HG02884 (cell line): ENCODE results near the gene CPED1.
"Not testable (repeated sequence)": the region's sequence is repeated elsewhere in the genome, so short reads cannot be mapped to it uniquely, and the experiment has no call there.

ENCODE experiments used
- ATAC-seq: cut with Tn5 transposase; IDR thresholded peaks from one replicate; pipeline ENCODE4 v1.9.1; 2021; ENCODE audit warnings: mild to moderate bottlenecking, moderate library complexity; ENCODE audit not compliant: unreplicated experiment

CPED1 gene

GRCh38 chr7:121016966-121017365, 28.5 kb downstream of the CPED1 start:
- ATAC-seq = no peak

GRCh38 chr7:121017586-121017985, 29.1 kb downstream of the CPED1 start:
- ATAC-seq = no peak

GRCh38 chr7:121019018-121019417, 30.5 kb downstream of the CPED1 start:
- no peak for ATAC-seq

GRCh38 chr7:121020249-121020988, 31.9 kb downstream of the CPED1 start:
- no peak for ATAC-seq

- no peak for ATAC-seq
Observed at GRCh38 chr7:121020989-121021969, 32.8 kb downstream of the CPED1 start.

- ATAC-seq = no peak
Observed at GRCh38 chr7:121023194-121023593, 34.7 kb downstream of the CPED1 start.

- ATAC-seq = no peak
Observed at GRCh38 chr7:121023683-121024511, 35.4 kb downstream of the CPED1 start.

GRCh38 chr7:121024611-121025010, 36.1 kb downstream of the CPED1 start:
- no peak for ATAC-seq

GRCh38 chr7:121026159-121026558, 37.6 kb downstream of the CPED1 start:
- no peak for ATAC-seq

GRCh38 chr7:121026577-121027111, 38.1 kb downstream of the CPED1 start:
- ATAC-seq = no peak

GRCh38 chr7:121027761-121028669, 39.5 kb downstream of the CPED1 start:
- no peak for ATAC-seq

- no peak for ATAC-seq
Observed at GRCh38 chr7:121029302-121029701, 40.8 kb downstream of the CPED1 start.

GRCh38 chr7:121030308-121030707, 41.8 kb downstream of the CPED1 start:
- no peak for ATAC-seq

- no peak for ATAC-seq
Observed at GRCh38 chr7:121032645-121033460, 44.3 kb downstream of the CPED1 start.

GRCh38 chr7:121034929-121035328, 46.4 kb downstream of the CPED1 start:
- no peak for ATAC-seq

- not testable (repeated sequence) for ATAC-seq
Observed at GRCh38 chr7:121036776-121037175, 48.3 kb downstream of the CPED1 start.

GRCh38 chr7:121037329-121037728, 48.8 kb downstream of the CPED1 start:
- not testable (repeated sequence) for ATAC-seq

- no peak for ATAC-seq
Observed at GRCh38 chr7:121037957-121038716, 49.6 kb downstream of the CPED1 start.
